ENCODE data around the gene ARHGEF28.

The ARHGEF28 gene

DNA sequence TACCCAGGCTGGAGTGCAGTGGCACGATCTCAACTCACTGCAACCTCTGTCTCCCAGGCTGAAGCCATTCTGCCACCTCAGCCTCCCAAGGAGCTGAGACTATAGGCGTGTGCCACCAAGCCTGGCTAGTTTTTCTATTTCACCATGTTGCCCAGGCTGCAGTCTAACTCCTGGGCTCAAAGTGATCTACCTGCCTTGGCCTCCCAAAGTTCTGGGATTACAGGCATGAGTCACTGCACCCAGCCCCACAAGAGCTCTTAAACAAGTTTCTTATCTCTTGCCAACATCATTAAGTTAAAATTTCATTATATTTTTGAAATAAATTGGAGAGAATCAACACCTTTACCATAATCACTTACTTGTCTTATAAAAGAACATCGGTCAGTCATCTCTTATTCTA, 280.3 kb downstream of the ARHGEF28 start:
- no peak for DNase-seq (ENCODE audit: low read depth)

DNA sequence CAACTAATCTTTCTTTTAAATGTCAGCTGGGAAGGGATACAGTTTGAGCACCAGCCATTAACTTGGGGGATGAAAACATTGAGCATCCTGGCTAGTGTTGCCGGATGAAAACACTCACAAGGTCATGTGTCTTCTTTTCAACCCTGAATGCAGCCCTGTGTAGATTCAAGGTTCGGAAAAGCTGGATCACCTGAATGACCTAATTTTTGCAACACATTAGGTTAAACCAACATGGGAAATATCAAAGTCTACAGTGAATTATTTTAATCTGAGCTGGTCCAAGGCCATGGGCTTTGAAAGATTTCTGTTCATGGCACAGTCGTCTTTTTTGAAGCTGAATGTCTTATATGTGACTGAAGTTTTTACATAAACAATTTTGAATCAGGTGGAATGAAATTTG, 281.2 kb downstream of the ARHGEF28 start:
- DNase-seq (ENCODE audit: low read depth) = no peak

DNA sequence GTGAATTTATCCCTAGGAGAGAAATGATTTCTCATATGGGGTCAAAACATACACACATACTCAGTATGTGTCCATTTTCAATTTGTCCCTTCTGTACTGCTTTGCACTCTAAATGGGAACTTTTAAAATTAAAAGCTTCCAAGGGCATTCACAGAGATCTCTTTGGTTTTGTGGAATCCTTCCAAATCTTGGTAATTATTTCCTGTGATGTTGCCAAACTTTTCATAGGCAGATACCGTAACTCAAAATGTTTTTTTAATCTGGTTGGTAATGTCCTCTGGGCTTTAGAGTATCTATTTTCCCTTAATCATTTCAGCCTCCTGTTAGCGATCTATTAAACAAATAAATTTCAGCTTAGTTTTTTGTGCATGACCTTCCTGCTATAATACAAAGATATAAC, 282.4 kb downstream of the ARHGEF28 start:
- no peak for DNase-seq (ENCODE audit: low read depth)

DNA sequence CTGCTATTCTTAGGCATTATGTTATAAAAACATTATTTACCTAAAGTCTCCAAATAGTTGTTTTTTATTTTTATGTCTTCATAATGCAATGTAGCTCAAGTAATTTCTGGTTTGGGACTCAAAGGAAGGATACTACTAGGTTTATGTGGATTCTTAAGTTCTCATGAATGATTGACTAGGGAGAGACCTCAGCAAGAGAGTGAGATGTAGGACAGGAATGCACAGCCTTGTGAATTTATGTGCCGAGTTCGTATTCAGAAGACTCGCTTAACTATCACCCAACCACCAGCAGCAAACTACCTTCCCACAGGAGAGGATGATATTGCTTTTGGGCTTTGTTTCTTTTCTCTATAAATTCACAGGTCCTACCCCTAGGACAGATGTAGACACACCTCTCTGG, 282.9 kb downstream of the ARHGEF28 start:
- DNase-seq (ENCODE audit: low read depth) = no peak

DNA sequence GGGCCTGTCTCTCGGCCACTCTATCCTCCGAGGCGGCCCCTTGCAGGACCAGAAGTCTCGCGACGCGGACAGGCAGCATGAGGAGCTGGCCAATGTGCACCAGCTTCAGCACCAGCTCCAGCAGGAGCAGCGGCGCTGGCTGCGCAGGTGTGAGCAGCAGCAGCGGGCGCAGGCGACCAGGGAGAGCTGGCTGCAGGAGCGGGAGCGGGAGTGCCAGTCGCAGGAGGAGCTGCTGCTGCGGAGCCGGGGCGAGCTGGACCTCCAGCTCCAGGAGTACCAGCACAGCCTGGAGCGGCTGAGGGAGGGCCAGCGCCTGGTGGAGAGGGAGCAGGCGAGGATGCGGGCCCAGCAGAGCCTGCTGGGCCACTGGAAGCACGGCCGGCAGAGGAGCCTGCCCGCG, 283.5 kb downstream of the ARHGEF28 start:
- no peak for DNase-seq (ENCODE audit: low read depth)

DNA sequence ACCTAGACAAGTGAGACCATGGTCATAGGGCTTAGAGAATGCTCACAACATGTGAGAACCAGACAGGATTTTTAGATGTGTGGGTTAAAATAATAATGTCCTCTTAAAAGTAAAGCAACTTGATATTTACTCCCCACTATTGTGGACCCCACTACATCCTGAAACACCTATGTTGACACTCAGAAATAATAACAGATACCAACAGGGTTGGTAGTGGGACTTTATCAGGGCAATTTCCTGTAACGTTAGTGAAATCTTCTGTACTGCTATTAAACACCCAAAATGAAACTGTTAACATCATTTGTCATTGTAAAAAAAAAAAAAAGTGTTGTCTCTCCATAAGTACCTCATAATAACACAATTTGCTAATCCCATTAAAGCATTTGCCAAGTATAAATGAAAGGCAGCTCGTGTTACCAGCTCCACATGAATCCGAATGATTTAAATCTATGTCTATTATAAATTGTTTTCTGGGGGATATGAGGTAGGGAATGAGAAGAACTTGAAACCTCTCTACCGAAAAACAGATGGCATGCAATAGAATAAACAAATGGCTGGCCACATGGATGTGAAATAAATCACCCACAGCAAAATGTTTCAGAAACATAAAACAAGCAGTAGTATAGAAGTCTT, 285.9 kb downstream of the ARHGEF28 start:
- DNase-seq (ENCODE audit: low read depth) = no peak

DNA sequence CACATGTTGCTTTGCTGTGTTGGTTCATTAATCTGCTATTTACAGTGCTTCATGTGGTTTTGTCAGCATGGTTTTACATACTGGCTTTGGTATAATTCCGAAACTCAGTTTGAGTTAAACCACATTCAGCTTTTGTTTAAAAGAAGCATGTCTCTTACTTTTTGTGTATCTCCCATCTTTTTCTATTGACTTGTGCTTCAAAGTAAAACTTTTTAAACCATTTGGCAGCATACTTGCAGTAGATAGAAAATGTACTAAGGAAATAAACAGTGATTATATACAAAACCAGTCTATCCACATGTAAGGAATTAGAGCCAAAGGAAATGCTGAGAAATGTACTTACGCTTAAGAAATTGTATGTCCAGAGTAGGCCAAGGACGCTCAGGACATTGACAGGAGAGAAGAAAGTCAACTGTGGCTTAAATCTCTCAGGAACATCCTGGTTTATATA, 286.9 kb downstream of the ARHGEF28 start:
- DNase-seq (ENCODE audit: low read depth) = no peak

DNA sequence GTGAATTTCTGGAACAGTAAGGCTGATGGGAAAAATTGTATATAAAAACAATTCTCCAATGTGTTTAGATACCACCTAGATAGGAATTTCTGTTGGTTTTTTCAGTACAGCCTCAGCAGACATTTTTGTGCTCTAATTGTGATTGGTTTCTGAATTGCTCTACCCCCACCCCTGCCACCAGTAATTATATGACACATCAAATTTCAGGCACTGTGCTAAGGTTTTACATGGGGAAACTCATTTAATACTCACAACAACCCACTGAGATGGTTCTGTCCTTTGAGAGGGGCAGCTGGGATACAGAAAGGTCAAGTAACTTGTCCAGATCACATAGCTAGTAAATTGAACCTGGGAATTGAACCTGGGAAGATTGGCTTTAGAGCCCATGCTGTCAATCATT, 288.0 kb downstream of the ARHGEF28 start:
- no peak for DNase-seq (ENCODE audit: low read depth)

DNA sequence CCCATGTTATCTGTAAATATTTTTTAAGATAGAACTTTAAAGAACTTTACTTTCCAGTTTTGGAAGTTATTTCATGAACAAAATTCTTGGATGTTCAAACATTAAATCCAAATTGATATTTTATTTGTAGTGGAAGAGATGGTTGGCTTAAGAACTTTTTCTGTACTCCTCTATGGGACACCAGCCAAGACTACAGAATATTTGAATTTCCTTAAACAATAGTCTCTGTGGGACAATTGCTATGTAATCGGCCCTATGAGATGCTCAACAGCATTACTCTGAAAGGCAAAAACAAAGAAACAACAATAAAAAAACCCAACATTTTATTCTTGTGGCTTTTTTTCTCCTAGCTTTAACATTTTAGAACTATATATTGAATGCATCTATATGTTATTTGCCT, 289.3 kb downstream of the ARHGEF28 start:
- no peak for DNase-seq (ENCODE audit: low read depth)

DNA sequence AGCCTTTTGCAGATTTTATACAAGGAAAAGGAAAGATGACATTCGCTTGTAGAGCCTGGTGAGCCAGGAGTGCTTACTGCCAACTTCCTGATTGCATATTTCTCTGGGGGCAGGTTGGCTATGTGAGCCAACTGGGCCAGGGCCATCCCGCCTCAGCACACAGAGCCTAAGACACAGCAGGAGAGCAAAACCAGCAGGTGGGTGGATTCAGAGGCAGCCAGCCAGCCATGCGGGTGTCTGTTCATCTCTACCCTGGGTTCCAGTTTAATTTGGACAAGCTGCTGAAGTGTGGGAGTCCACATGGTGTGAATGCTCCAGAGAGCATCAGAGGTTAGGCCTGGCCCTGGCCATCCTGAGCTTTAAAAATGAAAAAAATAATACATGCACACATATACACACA, 291.4 kb downstream of the ARHGEF28 start:
- no peak for DNase-seq (ENCODE audit: low read depth)

DNA sequence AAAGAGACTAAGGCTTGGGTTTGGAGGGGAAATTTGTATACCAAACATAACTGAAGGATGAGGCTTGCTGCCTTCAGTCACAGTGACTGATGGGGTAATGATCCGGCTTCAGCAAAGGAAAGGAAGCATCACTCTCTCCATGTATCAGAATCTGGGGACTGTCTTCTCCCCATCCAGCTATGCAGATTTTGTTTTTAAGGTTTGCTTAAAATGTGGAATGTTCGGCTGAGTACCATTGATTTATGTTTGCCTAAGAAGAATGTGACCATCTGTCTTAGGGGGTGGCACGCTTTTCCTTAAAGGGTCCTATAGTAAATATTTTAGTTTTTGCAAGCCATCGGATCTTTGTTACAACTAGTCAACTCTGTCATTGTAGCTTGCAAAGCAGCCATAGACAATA, 291.9 kb downstream of the ARHGEF28 start:
- DNase-seq (ENCODE audit: low read depth) = no peak

DNA sequence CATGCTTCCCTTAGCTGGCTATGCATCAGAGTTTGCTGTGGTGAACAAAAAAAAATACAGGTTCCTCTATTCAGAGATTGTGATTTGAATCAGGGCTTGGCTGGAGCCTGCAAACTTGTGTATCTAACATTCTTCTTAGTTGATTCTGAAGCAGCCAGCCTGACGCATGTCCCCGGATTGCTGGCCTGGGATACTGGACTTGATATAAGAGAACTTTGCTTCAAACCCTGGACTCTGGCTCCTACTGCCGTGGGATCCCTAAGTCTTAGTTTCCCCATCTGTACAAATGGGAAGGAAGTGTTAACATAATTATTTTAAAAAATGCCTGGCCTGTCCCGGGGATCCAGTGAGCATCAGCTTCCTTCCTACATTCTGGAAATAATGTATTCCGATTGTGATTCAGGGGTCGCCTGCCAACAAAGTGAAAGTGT, 292.8 kb downstream of the ARHGEF28 start:
- no peak for DNase-seq (ENCODE audit: low read depth)

DNA sequence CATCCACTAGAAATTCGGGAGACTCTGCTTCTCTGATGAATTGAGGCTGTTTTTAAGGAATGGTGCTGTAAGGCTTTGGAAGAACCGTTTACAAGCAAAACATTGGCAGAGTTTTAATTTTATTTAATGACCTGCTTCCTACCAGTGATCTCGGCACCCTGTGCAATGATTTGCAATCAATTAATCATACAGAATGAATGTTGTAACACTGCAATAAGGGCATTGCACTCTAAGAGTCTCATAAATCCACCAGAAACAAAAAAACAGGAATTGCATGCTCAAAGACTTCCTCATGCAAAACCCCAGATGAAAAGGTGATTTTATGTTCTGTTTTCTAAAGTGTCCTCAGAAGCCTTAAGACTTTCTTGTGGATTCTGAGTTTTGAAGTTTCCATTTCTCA, 295.7 kb downstream of the ARHGEF28 start:
- DNase-seq (ENCODE audit: low read depth) = no peak

DNA sequence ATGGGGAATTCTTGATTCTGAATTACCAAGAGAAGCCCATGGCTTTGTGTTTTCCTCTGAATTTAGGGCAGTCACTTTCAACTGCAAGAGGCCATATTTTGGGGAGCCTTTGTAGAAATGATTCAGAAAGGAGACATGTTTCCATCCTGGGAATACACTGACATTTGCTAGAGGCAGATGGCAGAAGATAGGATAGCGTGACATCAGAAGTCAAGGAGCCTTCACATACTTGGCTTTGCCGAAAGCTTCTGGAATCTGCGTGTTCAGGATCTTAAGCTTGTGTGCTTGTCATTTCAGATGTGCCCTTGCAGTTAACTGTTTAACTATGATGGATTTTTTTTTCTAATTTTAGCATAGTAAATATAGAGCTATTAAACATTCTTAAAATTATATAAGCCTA, 296.2 kb downstream of the ARHGEF28 start:
- DNase-seq (ENCODE audit: low read depth) = no peak

DNA sequence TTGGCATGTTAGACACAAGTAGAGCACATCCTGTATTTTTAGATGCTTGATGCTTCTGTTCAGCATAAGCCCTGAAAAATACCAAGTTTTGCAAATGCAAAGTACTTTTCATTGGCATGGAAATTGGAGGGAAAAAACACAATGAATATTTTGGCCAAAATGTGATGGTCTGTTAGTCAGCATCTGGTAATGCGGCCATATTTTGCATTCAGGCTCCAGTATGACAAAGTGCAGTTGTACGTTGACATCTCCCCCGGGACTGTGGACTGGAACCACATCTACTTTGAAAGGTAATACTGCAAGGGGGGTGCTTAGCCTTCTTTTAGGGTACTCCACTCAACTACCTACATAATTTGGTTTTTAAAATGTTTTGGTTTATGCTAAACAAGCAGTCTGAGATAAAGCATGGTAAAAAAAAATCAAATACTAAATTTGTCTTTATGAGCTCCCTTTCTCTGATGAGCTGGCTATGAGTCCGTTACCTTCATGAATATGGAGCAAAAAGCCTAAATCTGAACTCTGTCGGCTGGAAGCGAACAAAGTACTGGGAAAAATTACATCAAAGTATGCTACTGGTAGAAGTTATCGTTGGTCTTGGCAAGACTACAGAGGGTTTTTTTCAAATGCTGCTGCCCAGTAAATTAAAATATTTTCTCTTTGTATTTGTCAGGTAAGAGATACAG, 297.0 kb downstream of the ARHGEF28 start:
- no peak for DNase-seq (ENCODE audit: low read depth)

DNA sequence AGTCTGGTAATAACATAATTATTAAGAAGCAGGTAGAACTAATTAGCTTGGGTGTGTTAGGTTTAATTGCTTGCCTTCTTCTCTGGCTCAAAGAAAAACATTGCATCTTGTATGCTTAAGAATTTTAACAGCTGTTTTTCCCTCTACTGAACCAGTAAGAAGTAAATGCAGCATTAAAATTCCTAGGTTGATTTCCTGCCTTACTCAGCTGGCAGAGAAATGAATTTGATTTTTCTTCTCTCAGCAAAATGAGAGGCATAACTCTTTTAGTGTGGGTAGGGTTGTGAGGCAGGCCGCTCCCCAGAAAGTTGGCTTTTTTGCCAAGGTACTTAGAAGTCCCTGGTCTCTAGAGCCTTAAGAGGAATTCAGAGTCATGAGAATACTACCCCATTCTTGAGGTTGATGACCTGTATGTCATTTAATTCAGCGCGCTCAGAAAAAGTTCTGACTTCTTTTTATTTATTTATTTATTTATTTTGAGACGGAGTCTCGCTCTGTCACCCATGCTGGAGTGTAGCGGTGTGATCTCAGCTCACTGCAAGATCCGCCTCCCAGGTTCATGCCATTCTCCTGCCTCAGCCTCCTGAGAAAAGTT, 302.6 kb downstream of the ARHGEF28 start:
- no peak for DNase-seq (ENCODE audit: low read depth)

DNA sequence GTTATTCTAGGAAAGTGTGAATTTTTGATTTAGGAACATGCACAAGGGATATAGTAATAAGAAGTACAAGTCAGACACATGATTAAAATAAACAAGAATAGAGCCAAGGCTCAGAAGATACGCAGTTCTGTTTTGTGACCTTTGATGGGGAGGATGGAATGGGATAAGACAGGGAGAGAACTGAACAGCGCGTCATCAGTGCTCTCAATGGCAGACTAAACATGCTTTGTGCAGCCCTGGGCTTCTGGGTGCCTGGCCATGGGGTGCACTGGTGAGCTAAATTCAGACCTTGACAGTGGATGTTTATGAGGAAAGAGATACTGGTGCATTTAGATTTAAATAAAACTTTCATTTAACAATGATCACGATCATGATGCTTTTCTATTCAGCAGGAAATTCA, 309.7 kb downstream of the ARHGEF28 start:
- no peak for DNase-seq (ENCODE audit: low read depth)

DNA sequence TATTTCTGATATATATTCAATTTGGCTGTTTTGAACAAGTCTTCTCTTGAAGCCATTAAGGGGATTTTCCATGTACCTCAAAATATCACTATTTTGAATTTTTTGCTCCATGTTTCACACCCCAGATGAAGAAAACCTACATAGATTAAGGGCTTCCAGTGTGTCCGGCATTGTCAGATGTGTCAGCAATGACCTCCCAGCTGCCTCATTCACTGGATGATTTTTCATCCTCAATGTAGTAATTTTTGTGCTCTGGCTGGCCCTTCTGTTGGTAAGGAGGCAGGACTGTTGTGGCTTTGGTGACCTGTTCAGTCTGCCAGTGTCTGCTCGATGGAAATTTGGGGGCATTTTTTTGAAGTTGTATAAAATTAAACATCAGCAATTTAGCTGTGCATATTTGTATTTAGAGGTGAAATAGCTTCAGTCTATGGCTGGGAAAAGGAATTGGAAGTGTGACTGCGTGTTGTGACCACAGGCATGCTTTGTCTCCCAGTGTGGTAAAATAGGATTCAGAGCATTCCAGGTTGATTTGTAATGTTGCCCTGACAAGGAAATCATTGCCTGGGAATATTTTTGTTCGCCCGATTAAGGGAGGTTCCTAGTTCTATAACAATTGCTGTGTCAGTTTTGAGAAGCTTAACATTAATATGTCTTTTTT, 312.4 kb downstream of the ARHGEF28 start:
- DNase-seq (ENCODE audit: low read depth) = no peak

DNA sequence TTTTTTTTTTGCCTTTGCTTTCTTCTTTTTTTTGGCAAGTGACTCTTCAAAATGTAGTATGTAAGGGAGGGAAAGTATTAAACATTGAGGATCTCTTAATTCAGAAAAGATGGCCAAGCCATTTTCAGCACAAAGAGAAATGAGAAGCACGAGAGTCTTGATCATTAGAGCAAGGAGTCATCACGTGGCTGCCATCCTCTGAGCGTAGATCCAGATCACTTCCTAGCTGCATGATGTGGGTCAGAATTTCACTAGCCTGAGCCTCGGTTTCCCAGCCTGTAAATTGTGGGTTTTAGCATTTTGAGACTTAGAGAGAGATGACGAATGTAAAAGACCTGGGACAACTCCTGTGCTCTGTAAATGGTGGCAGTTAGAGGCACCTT, 312.9 kb downstream of the ARHGEF28 start:
- DNase-seq (ENCODE audit: low read depth) = no peak

DNA sequence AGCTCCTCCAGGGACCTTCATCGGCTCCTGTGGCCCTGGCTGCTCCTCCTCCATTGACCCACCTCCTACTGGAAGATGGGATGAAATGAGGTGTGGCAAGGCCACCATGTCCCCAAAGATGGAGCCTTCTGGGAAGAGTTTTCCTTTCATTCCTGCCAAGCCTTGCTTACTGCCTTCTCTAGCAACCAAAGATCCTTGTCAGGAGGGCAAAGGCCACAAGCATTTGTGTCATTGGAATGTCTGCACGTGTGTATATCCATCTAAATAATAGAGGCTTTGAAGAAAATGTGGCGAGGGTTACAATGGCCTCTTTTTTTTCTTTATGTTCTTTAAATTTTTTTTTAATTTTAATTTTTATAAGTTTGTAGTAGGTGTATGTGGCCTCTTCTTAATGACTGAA, 313.6 kb downstream of the ARHGEF28 start:
- no peak for DNase-seq (ENCODE audit: low read depth)

DNA sequence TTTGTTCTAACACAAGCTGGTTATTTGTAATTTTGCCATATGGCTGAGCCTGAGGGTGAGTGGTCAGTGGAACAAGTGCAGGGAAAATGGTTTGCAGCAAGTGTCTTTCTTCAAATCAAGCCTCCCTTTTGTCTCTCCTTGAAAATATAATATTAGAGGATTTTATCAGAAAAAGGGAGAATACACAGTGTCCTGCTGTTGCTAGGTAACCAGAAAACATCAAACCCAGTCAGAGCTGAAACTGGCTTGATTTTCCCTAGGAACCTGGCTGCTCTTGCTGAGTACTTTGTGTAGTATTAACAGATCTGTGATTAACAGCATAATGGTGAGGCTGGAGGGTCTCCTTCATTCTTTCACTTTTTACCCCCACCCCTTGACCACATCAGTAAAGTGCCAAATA, 314.0 kb downstream of the ARHGEF28 start:
- no peak for DNase-seq (ENCODE audit: low read depth)

DNA sequence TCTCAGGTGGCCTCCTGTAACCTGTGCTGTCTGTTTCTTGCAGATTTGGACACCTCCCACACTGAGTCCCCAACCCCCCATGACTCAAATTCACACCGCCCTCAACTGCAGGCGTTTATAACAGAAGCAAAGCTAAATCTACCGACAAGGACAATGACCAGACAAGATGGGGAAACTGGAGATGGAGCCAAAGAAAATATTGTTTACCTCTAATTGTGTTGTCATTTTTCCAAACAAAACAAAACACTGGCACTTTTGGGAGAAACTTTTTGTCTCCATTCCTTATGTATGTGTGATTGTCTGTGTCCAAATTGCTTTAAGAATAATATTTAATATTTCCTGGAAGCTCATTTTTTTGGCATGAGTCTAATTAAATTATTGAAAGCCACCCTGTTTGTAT, 314.8 kb downstream of the ARHGEF28 start:
- DNase-seq (ENCODE audit: low read depth) = no peak

DNA sequence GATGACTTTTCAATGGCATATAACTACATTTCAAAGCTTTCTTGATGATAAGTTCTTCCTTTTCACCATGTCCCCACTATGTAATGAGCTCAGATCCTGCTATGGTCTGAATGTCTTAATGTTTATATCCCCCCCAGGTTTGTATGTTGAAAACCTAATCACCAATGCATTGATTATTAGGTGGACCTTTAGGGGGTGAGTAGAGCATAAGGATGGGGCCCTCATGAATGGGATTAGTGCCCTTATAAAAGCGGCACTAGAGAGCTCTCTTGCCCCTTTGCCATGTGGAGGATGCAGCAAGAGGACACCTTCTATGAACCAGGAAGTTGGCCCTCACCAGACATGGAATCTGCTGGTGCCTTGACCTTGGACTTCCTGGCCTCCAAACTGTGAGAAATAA, 316.8 kb downstream of the ARHGEF28 start:
- DNase-seq (ENCODE audit: low read depth) = no peak

Measured in activated T-cell treated with anti-CD3 and anti-CD28 coated beads for 48 hours (primary cell).